ENCODE data around the gene CELF3.

CELF3 gene

DNA sequence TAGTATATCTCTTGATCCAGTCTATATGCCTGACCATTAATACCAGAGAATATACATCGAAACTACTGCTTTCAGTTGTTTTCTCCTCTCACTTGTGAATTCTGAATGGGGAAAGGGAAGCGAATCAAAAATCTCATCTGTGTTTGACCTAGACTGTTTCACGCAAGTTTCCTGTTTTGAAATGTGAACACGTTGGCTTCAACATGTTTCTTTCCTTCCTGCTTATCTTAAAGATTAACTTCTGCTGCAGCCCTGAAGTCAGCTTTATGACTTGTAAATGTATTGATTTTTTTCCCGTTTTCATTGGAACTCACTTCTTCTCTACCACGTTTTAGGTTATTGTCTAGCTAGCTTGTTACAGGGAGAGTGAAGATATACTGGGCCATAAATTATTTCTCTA lies 54.9 kb downstream of the CELF3 start:
- TF ChIP-seq, protein P1, sequence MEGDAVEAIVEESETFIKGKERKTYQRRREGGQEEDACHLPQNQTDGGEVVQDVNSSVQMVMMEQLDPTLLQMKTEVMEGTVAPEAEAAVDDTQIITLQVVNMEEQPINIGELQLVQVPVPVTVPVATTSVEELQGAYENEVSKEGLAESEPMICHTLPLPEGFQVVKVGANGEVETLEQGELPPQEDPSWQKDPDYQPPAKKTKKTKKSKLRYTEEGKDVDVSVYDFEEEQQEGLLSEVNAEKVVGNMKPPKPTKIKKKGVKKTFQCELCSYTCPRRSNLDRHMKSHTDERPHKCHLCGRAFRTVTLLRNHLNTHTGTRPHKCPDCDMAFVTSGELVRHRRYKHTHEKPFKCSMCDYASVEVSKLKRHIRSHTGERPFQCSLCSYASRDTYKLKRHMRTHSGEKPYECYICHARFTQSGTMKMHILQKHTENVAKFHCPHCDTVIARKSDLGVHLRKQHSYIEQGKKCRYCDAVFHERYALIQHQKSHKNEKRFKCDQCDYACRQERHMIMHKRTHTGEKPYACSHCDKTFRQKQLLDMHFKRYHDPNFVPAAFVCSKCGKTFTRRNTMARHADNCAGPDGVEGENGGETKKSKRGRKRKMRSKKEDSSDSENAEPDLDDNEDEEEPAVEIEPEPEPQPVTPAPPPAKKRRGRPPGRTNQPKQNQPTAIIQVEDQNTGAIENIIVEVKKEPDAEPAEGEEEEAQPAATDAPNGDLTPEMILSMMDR (IDR thresholded peaks at IDR 0.05; ENCODE audit: low read depth, low read length, missing control alignments): no peak
- DNase-seq (ENCODE audit: low read depth): no peak
- H3K4me3 ChIP-seq (ENCODE audit: low read depth, low read length): no peak overlapping the region

DNA sequence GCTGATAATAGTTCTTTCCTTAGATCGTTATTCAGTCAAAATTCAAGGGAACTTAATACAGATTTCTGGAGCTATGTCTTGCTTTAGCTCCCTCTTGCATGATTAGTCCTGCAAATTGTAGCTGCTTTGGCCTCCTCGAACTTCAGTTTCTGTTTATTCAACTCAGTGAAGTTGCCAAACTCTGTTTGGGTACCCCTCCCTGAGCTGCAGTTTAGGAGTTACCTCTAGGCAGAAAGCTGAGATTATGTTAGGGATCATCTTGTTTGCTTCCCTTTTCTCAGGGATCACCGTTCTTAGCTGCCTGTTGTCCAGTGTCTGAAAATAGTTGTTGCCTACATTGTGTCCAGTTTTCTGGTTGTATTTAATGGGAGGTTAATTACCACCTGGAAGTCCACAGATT lies 61.2 kb downstream of the CELF3 start:
- DNase-seq (ENCODE audit: low read depth): no peak
- TF ChIP-seq, protein P1 (IDR thresholded peaks at IDR 0.05; ENCODE audit: low read depth, low read length, missing control alignments): no peak
- H3K4me3 ChIP-seq (ENCODE audit: low read depth, low read length): no peak overlapping the region

DNA sequence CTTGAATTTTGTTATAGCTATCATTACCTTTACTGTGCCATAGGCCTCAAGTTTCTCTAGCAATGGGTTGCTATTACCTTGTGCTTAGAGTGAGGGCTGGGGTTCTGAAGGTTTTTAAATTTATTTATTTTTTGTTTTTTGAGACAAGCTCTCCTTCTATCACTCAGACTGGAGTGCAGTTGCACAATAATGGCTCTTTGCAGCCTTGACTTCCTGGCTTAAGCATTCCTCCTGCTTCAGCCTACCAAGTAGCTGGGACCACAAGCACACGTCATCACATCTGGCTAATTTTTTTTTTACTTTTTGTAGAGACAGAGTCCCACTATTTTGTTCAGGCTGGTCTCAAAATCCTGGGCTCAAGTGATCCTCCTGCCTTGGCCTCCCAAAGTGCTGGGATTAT lies 63.2 kb downstream of the CELF3 start:
- DNase-seq (ENCODE audit: low read depth): no peak
- no peak overlapping the region for H3K4me3 ChIP-seq (ENCODE audit: low read depth, low read length)
- TF ChIP-seq, protein P1 (IDR thresholded peaks at IDR 0.05; ENCODE audit: low read depth, low read length, missing control alignments): no peak
